Mucosa of descending colon (tissue), 3 donors: ENCODE data around the gene ATP8A2. TPM values are rescaled to one million over a fixed set of nuclear protein-coding genes. Genes with fewer than 3 reads are reported as not detected.

Source experiments
- ATAC-seq: fragments of 200-7000 bp; cut with Tn5 transposase; one replicate; pipeline ENCODE4 v1.9.1; 2020; ENCODE audit warnings: mild to moderate bottlenecking, moderate library complexity
- DNase-seq, 3 donors: peaks; one replicate each; pipeline ENCODE4 v3.0.0-alpha.2; 2020
- H3K36me3 ChIP-seq: fragments of 200-600 bp; one replicate; pipeline ENCODE4 v1.8.0; 2021; ENCODE audit warnings: low read depth, mild to moderate bottlenecking
- H3K4me1 ChIP-seq: fragments of 200-600 bp; one replicate; pipeline ENCODE4 v1.8.0; 2021; ENCODE audit warnings: low read depth, mild to moderate bottlenecking
- H3K4me3 ChIP-seq: fragments of 200-600 bp; one replicate; pipeline ENCODE4 v1.8.0; 2021; ENCODE audit warnings: mild to moderate bottlenecking
- H3K9me3 ChIP-seq: fragments of 200-600 bp; one replicate; pipeline ENCODE4 v1.8.0; 2021; ENCODE audit warnings: mild to moderate bottlenecking
- intact Hi-C, 2 donors: fragments of 100-400 bp; cut with DNase I in 1 of 2; cut with micrococcal nuclease in 1 of 2; formaldehyde crosslinking; loops; one replicate each; pipeline versions ENCODE4 v1.11.0 to v1.11.1; 2022; cut with DNase I, micrococcal nuclease
- total RNA-seq, 3 donors: library from RNA; stranded (reverse); fragmentation: NEBNext Ultra II Directional in 2 of 3; extraction: Animal tissue kit (Norgen Biotek cat#: 25700) in 2 of 3; gene quantifications; one replicate each; pipeline versions ENCODE4 v1.2.1 to v1.2.4, GENCODE V29; 2021 to 2023
- TF ChIP-seq, protein P1 (sequence below): fragments of 200-600 bp; IDR thresholded peaks from one replicate; pipeline ENCODE4 v1.8.0; 2022; ENCODE audit warnings: antibody characterized with exemption, mild to moderate bottlenecking
- donor health status: DM: no; HTN: no; CAD: no; lungs with moderate emphysema.
- donor health status: DM: no; HTN: no; CAD: no.
- donor health status: DM: no; HTN: yes; CAD: no.

Gene ATP8A2
- total RNA-seq, 3 donors from 2014 or later = 0.22 to 3.6 (median 0.41) TPM

DNA sequence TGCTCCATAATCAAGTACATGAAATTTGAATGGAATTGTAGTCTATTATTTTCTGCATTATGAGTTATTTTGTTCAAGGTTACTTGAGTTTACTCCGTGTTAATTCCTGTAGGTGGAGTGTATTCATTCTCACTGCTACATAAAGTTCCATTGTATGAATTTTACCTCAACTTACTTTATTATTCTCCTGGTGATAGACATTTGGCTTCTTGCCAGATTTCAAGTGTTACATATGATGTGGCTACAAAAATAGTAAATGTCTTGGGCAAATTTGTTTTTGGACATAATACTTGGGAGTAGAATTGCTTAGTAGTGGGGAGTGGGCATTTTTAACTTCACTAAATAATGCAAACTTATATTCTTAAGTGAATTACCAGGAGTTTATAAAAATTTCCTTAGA is 351.1 kb downstream of the ATP8A2 start:
- intact Hi-C loops = no loop called here
- Histone ChIP-seq H3K4me1 (no peaks in the 10 kb centered on the region), H3K9me3 (no peaks in the 10 kb centered on the region), H3K36me3 (no peaks in the 10 kb centered on the region), H3K4me3 (no peak overlapping the region)
- ATAC-seq (no peak), DNase-seq (no peak)
- TF ChIP-seq, protein P1, sequence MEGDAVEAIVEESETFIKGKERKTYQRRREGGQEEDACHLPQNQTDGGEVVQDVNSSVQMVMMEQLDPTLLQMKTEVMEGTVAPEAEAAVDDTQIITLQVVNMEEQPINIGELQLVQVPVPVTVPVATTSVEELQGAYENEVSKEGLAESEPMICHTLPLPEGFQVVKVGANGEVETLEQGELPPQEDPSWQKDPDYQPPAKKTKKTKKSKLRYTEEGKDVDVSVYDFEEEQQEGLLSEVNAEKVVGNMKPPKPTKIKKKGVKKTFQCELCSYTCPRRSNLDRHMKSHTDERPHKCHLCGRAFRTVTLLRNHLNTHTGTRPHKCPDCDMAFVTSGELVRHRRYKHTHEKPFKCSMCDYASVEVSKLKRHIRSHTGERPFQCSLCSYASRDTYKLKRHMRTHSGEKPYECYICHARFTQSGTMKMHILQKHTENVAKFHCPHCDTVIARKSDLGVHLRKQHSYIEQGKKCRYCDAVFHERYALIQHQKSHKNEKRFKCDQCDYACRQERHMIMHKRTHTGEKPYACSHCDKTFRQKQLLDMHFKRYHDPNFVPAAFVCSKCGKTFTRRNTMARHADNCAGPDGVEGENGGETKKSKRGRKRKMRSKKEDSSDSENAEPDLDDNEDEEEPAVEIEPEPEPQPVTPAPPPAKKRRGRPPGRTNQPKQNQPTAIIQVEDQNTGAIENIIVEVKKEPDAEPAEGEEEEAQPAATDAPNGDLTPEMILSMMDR = no peak

DNA sequence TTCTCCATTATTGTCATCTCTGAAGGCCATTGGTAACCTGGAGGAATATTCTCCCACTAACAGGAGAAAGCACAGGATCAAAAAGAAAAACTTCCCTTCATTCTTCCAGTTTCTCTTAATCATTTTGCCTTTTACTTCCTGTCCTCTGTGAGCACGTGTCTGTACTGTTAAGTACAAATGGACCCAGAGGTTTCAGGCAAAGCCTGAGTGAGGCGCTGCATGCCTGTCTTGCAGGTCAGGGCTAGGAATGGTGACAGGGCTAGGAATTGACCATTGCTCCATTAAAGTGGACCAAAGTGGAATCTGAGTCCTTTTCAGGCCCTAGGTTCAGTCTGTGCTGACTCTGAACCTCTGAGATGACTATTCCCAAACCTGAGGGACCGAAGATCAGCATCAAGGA is 353.3 kb downstream of the ATP8A2 start:
- TF ChIP-seq, protein P1 = no peak

DNA sequence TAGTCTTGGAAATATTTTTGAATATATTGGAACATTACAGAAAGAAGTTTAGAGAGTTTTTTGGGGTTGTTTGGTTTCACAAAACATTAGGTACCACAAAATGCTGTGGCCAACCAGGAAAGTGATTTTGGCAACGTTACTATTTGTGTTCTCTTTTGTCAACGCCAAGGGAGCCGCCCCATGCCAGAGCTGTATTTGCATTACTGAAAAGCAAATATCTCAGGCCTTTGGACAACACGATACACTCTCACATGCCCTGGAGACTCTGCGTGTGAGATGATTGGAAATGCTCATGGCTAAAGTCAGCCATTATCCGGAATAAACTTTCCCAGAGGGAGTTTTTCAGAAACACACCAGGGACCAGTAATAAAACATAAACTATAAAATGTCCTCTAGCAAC is 355.5 kb downstream of the ATP8A2 start:
- Histone ChIP-seq H3K4me3 (no peak overlapping the region), H3K4me1 (no peaks in the 10 kb centered on the region), H3K36me3 (no peaks in the 10 kb centered on the region), H3K9me3 (no peaks in the 10 kb centered on the region)
- ATAC-seq = peak; percentile 79
- peak in 1 of 3 donors; percentile 15 for DNase-seq
- TF ChIP-seq, protein P1 = no peak
- intact Hi-C loops = no loop called here

More for the DNA sequence above, 353.3 kb downstream of the ATP8A2 start:
- Histone ChIP-seq H3K9me3 (no peaks in the 10 kb centered on the region), H3K4me1 (no peaks in the 10 kb centered on the region), H3K4me3 (no peak overlapping the region), H3K36me3 (no peaks in the 10 kb centered on the region)
- intact Hi-C loops = no loop called here
- ATAC-seq (no peak), DNase-seq (no peak)

DNA sequence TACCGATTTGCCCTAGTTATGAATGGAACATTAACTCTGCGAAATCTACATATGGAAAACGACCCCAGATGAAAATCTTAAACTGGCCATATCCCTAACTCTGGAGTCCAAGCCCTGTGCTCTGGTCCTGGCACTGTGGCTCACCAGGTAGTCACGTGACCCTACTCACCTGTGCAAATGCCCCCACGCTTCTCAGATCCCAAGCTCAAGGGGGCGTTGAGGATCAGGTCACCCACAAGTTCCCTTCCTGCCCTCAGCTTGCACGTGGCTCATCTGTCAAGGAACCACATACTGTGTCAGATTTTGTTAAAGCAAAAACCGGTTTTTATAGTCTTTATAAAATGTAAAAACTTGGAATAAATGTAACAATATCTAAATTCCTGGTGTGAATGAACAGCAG is 356.0 kb downstream of the ATP8A2 start:
- Histone ChIP-seq H3K36me3 (no peaks in the 10 kb centered on the region), H3K9me3 (no peaks in the 10 kb centered on the region), H3K4me1 (no peaks in the 10 kb centered on the region), H3K4me3 (no peak overlapping the region)
- no peak for ATAC-seq
- intact Hi-C loops = no loop called here
- DNase-seq = no peak
- TF ChIP-seq, protein P1 = no peak

DNA sequence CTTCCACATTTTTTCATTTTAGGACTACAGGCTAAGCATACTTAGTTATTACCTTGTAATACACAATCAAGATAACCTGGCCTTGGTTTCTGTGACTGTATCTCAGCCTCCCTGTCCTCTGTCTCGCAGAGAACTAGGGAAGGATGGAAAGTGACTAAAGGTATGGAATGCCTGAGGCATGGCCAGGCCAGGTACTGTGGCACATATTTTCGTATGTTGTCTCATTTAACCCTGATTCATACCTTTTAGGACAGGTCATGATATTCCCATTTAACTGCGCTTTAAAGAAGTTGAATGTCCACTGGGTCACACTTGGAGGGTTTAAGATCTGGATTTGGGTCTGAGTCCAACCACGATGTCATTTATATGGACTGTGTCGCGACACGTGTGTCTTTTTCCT is 357.4 kb downstream of the ATP8A2 start:
- no peak for DNase-seq
- Histone ChIP-seq H3K9me3 (no peaks in the 10 kb centered on the region), H3K36me3 (no peaks in the 10 kb centered on the region), H3K4me1 (no peaks in the 10 kb centered on the region), H3K4me3 (no peak overlapping the region)
- TF ChIP-seq, protein P1 = no peak
- intact Hi-C loops = no loop called here
- ATAC-seq = no peak

DNA sequence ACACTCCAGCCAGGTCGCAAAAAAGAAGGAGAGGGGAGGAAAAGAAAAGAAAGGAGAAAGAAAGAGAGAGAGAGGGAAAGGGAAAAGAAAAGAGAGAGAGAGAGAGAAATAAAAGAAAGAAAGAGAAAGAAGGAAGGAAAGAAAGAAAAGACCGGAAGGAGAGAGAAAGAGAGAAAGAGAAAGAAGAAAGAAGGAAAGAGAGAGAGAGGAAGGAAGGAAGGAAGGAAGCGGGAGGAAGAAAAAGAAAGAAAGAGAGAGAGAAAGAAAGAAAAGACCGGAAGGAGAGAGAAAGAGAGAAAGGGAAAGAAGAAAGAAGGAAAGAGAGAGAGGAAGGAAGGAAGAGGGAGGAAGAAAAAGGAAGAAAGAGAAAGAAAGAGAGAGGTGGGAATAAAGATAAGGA is 359.3 kb downstream of the ATP8A2 start:
- DNase-seq (no peak), ATAC-seq (no peak)
- intact Hi-C loops = no loop called here
- Histone ChIP-seq H3K4me3 (no peak overlapping the region), H3K9me3 (no peaks in the 10 kb centered on the region), H3K4me1 (no peaks in the 10 kb centered on the region), H3K36me3 (no peaks in the 10 kb centered on the region)
- TF ChIP-seq, protein P1 = no peak
